ENCODE results near the gene RALGPS1. TPM values are rescaled to one million over a fixed set of nuclear protein-coding genes. Genes with fewer than 3 reads are reported as not detected.
"Not testable (repeated sequence)": the region's sequence is repeated elsewhere in the genome, so short reads cannot be mapped to it uniquely, and the experiment has no call there.

The RALGPS1 gene
- total RNA-seq, 1 donor from 2014 or later: 2.7 TPM

GRCh38 chr9:127132921-127133647 is 218.5 kb downstream of the RALGPS1 start:
- intact Hi-C loops (cut with micrococcal nuclease): no loop called here

- intact Hi-C loops (cut with micrococcal nuclease): no loop called here
Measured at GRCh38 chr9:127133739-127134167, 219.2 kb downstream of the RALGPS1 start.

GRCh38 chr9:127135056-127135745 is 220.6 kb downstream of the RALGPS1 start:
- intact Hi-C loops (cut with micrococcal nuclease): no loop called here

- intact Hi-C loops (cut with micrococcal nuclease): no loop called here
Measured at GRCh38 chr9:127136081-127136879, 221.7 kb downstream of the RALGPS1 start.

- intact Hi-C loops (cut with micrococcal nuclease): no loop called here
Measured at GRCh38 chr9:127136880-127137639, 222.5 kb downstream of the RALGPS1 start.

- intact Hi-C loops (cut with micrococcal nuclease): no loop called here
Measured at GRCh38 chr9:127137640-127138360, 223.2 kb downstream of the RALGPS1 start.

GRCh38 chr9:127138444-127138843 is 223.9 kb downstream of the RALGPS1 start:
- intact Hi-C loops (cut with micrococcal nuclease): no loop called here

GRCh38 chr9:127139071-127139731 is 224.6 kb downstream of the RALGPS1 start:
- intact Hi-C loops (cut with micrococcal nuclease): no loop called here

- intact Hi-C loops (cut with micrococcal nuclease): no loop called here
Measured at GRCh38 chr9:127139775-127140174, 225.2 kb downstream of the RALGPS1 start.

GRCh38 chr9:127140181-127140580 is 225.6 kb downstream of the RALGPS1 start:
- intact Hi-C loops (cut with micrococcal nuclease): no loop called here

- intact Hi-C loops (cut with micrococcal nuclease): no loop called here
Measured at GRCh38 chr9:127140842-127141675, 226.5 kb downstream of the RALGPS1 start.

- intact Hi-C loops (cut with micrococcal nuclease): no loop called here
Measured at GRCh38 chr9:127142291-127142690, 227.7 kb downstream of the RALGPS1 start.

- intact Hi-C loops (cut with micrococcal nuclease): no loop called here
Measured at GRCh38 chr9:127142931-127143464, 228.4 kb downstream of the RALGPS1 start.

GRCh38 chr9:127143920-127144465 is 229.4 kb downstream of the RALGPS1 start:
- intact Hi-C loops (cut with micrococcal nuclease): no loop called here

GRCh38 chr9:127144670-127145445 is 230.3 kb downstream of the RALGPS1 start:
- intact Hi-C loops (cut with micrococcal nuclease): no loop called here

GRCh38 chr9:127146841-127147240 is 232.3 kb downstream of the RALGPS1 start:
- intact Hi-C loops (cut with micrococcal nuclease): not testable (repeated sequence)

- intact Hi-C loops (cut with micrococcal nuclease): no loop called here
Measured at GRCh38 chr9:127147251-127147650, 232.7 kb downstream of the RALGPS1 start.

- intact Hi-C loops (cut with micrococcal nuclease): no loop called here
Measured at GRCh38 chr9:127148014-127148413, 233.4 kb downstream of the RALGPS1 start.
